GM18508 (cell line): Measurements from ENCODE around the gene CHSY1.

Source experiments
- ATAC-seq: cut with Tn5 transposase; IDR thresholded peaks from one replicate; pipeline ENCODE4 v1.9.1; 2021; ENCODE audit warnings: moderate number of reproducible peaks; ENCODE audit not compliant: insufficient read depth, unreplicated experiment

Gene CHSY1

GRCh38 chr15:101246824-101247745 lies 4.8 kb downstream of the CHSY1 start:
- no peak for ATAC-seq

GRCh38 chr15:101246391-101246790 lies 5.5 kb downstream of the CHSY1 start:
- ATAC-seq, result no peak

GRCh38 chr15:101244889-101245668 lies 6.8 kb downstream of the CHSY1 start:
- ATAC-seq, result no peak

GRCh38 chr15:101244036-101244781 lies 7.6 kb downstream of the CHSY1 start:
- no peak for ATAC-seq

- ATAC-seq, result no peak
These were observed 8.4 kb downstream of the CHSY1 start for GRCh38 chr15:101243420-101243819.

GRCh38 chr15:101242999-101243336 lies 8.9 kb downstream of the CHSY1 start:
- ATAC-seq, result no peak

- ATAC-seq, result no peak
These were observed 9.5 kb downstream of the CHSY1 start for GRCh38 chr15:101242160-101242998.

- no peak for ATAC-seq
These were observed 11.5 kb downstream of the CHSY1 start for GRCh38 chr15:101240358-101240757.

GRCh38 chr15:101239724-101240136 lies 12.1 kb downstream of the CHSY1 start:
- ATAC-seq, result no peak

- ATAC-seq, result no peak
These were observed 14.6 kb downstream of the CHSY1 start for GRCh38 chr15:101237251-101237650.

GRCh38 chr15:101233651-101234280 lies 18.1 kb downstream of the CHSY1 start:
- ATAC-seq, result no peak

- no peak for ATAC-seq
These were observed 19.2 kb downstream of the CHSY1 start for GRCh38 chr15:101232677-101233076.

GRCh38 chr15:101228313-101228712 lies 23.5 kb downstream of the CHSY1 start:
- ATAC-seq, result no peak

GRCh38 chr15:101225658-101226057 lies 26.2 kb downstream of the CHSY1 start:
- ATAC-seq, result no peak

GRCh38 chr15:101221902-101222301 lies 29.9 kb downstream of the CHSY1 start:
- no peak for ATAC-seq

- ATAC-seq, result no peak
These were observed 31.8 kb downstream of the CHSY1 start for GRCh38 chr15:101220060-101220459.

GRCh38 chr15:101219441-101219840 lies 32.4 kb downstream of the CHSY1 start:
- no peak for ATAC-seq

- ATAC-seq, result no peak
These were observed 34.4 kb downstream of the CHSY1 start for GRCh38 chr15:101217446-101217845.

GRCh38 chr15:101216100-101216499 lies 35.7 kb downstream of the CHSY1 start:
- ATAC-seq, result no peak
